RWPE2 (cell line): ENCODE data around the gene SERINC2.
"Not testable (repeated sequence)": the region's sequence is repeated elsewhere in the genome, so short reads cannot be mapped to it uniquely, and the experiment has no call there.

ENCODE experiments used
- ATAC-seq: fragments of 200-7000 bp; cut with Tn5 transposase; 3 replicates; pipeline ENCODE4 v1.9.1; 2021; ENCODE audit warnings: low read depth
- DNase-seq: peaks from one replicate; pipeline ENCODE4 v3.0.0-alpha.2; 2020; ENCODE audit warnings: low spot score
- H3K27ac ChIP-seq: fragments of 450-650 bp; 2 replicates; pipeline ENCODE4 v1.5.1; 2017; ENCODE audit warnings: mild to moderate bottlenecking; ENCODE audit not compliant: poor library complexity, severe bottlenecking
- H3K27me3 ChIP-seq: fragments of 250-450 bp; sonication (Bioruptor Pico); 2 replicates; pipeline ENCODE4 v1.5.1; 2021; ENCODE audit warnings: mild to moderate bottlenecking, moderate library complexity; ENCODE audit not compliant: insufficient read depth, poor library complexity, severe bottlenecking
- H3K36me3 ChIP-seq: fragments of 250-450 bp; sonication (Bioruptor Pico); 2 replicates; pipeline ENCODE4 v1.5.1; 2020; ENCODE audit warnings: low read depth, mild to moderate bottlenecking, moderate library complexity
- H3K4me1 ChIP-seq: fragments of 250-450 bp; sonication (Bioruptor Pico); 2 replicates; pipeline ENCODE4 v1.5.1; 2021; ENCODE audit warnings: mild to moderate bottlenecking, moderate library complexity; ENCODE audit not compliant: insufficient read depth, poor library complexity, severe bottlenecking
- H3K4me3 ChIP-seq: fragments of 250-450 bp; sonication (Bioruptor Pico); 2 replicates; pipeline ENCODE4 v1.5.1; 2021; ENCODE audit warnings: mild to moderate bottlenecking, moderate library complexity; ENCODE audit not compliant: severe bottlenecking
- H3K9me3 ChIP-seq: fragments of 250-450 bp; sonication (Bioruptor Pico); 2 replicates; pipeline ENCODE4 v1.5.1; 2021; ENCODE audit warnings: mild to moderate bottlenecking, moderate library complexity; ENCODE audit not compliant: severe bottlenecking
- TF ChIP-seq, protein P1 (sequence below): fragments of 450-650 bp; IDR thresholded peaks from one replicate; pipeline ENCODE4 v1.5.1; 2017; ENCODE audit warnings: mild to moderate bottlenecking, moderate library complexity; ENCODE audit not compliant: poor library complexity, severe bottlenecking

Gene SERINC2

DNA sequence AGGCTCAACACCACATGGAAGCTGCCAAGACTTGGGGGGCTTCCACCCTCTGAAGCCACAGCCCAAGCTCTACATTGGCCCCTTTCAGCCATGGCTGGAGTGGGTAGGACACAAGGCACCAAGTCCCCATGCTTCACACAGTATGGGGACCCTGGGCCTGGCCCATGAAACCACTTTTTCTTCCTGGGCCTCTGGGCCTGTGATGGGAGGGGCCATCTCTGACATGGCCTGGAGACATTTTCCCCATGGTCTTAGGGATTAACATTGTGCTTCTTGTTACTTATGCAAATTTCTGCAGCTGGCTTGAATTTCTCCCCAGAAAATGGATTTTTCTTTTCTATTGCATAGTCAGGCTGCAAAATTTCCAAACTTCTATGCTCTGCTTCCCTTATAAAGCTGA, 60.5 kb downstream of the SERINC2 start:
- DNase-seq, ATAC-seq: not testable (repeated sequence)

DNA sequence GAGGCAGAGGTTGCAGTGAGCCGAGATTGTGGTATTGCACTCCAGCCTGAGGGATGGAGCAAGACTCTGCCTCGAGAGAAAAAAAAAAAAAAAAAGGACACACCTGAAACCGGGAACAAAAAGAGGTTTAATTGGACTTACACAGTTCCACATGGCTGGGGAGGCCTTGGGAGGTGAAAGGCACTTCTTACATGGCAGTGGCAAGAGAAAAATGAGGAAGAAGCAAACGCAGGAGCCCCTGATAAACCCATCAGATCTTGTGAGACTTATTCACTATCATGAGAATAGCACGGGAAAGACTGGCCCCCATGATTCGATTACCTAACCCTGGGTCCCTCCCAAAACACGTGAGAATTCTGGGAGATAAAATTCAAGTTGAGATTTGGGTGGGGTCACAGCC, 61.6 kb downstream of the SERINC2 start:
- H3K4me3 ChIP-seq, H3K36me3 ChIP-seq, H3K9me3 ChIP-seq, H3K27ac ChIP-seq, H3K27me3 ChIP-seq, ATAC-seq, DNase-seq, H3K4me1 ChIP-seq: not testable (repeated sequence)

More for the DNA sequence above, 60.5 kb downstream of the SERINC2 start:
- H3K27ac ChIP-seq, H3K9me3 ChIP-seq, H3K4me1 ChIP-seq, H3K27me3 ChIP-seq, H3K4me3 ChIP-seq, H3K36me3 ChIP-seq: not testable (repeated sequence)

DNA sequence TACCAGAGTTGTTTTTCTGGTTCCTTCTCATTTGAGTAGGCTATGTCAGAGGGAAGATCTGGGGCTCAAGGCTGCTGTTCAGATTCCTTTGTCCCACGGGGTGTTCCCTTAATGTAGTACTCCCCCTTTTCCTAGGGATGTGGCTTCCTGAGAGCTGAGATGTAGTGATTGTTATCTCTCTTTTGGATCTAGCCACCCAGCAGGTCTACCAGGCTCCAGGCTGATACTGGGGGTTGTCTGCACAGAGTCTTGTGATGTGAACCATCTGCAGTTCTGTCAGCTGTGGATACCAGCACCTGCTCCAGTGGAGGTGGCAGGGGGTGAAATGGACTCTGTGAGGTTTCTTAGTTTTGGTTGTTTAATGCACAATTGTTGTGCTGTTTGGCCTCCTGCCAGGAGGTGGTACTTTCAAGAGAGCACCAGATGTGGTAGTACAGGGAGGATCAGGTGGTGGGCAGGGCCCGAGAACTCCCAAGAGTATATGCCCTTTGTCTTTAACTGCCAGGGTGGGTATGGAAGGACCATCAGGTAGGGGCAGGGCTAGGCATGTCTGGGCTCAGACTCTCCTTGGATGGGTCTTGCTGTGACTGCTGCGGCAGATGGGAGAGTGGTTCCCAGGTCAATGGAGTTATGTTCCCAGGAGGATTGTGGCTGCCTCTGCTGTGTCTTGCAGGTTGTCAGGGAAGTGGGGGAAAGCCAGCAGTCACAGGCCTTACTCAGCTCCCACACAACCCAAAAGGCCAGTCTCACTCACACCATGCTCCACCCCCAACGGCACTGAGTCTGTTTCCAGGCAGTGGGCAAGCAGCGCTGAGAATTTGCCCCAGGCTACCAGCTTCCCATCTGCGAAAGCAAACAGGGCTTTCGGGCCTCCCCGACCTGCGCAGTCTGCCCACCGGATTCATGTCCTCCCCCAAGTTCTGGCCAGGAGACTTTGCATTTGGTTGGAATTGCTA, 64.2 kb downstream of the SERINC2 start:
- H3K4me3 ChIP-seq = no peak overlapping the region
- ATAC-seq (no peak), DNase-seq (no peak)
- TF ChIP-seq, protein P1, sequence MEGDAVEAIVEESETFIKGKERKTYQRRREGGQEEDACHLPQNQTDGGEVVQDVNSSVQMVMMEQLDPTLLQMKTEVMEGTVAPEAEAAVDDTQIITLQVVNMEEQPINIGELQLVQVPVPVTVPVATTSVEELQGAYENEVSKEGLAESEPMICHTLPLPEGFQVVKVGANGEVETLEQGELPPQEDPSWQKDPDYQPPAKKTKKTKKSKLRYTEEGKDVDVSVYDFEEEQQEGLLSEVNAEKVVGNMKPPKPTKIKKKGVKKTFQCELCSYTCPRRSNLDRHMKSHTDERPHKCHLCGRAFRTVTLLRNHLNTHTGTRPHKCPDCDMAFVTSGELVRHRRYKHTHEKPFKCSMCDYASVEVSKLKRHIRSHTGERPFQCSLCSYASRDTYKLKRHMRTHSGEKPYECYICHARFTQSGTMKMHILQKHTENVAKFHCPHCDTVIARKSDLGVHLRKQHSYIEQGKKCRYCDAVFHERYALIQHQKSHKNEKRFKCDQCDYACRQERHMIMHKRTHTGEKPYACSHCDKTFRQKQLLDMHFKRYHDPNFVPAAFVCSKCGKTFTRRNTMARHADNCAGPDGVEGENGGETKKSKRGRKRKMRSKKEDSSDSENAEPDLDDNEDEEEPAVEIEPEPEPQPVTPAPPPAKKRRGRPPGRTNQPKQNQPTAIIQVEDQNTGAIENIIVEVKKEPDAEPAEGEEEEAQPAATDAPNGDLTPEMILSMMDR = no peak
- peaks cover 7% of the 10 kb centered on the region for H3K4me1 ChIP-seq
- no peaks in the 10 kb centered on the region for H3K9me3 ChIP-seq
- H3K36me3 ChIP-seq = no peaks in the 10 kb centered on the region
- H3K27me3 ChIP-seq = no peaks in the 10 kb centered on the region
- no peak overlapping the region for H3K27ac ChIP-seq

DNA sequence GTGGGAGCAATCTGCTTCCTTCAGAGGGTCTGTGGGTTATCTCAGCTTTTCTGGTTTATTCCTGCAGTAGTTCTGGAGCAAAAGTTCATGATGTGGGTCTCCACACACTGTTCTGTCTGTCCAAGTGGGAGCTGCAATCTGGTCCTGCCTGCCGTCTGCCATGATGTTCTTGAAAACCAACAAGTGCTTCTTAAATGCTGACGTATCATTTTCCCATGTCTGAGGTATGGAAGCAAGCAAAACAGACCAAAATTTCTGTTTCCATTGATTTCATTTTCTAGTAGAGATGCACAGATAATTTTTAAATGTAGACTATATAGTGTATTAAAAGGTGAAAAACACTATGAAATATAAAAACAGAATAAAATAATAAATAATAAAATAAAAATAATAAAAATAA, 65.2 kb downstream of the SERINC2 start:
- TF ChIP-seq, protein P1 = no peak
- DNase-seq = no peak
- Histone ChIP-seq H3K36me3 (no peaks in the 10 kb centered on the region), H3K27ac (no peak overlapping the region), H3K4me1 (peaks cover 17% of the 10 kb centered on the region), H3K4me3 (no peak overlapping the region), H3K27me3 (no peaks in the 10 kb centered on the region), H3K9me3 (no peaks in the 10 kb centered on the region)
- no peak for ATAC-seq

DNA sequence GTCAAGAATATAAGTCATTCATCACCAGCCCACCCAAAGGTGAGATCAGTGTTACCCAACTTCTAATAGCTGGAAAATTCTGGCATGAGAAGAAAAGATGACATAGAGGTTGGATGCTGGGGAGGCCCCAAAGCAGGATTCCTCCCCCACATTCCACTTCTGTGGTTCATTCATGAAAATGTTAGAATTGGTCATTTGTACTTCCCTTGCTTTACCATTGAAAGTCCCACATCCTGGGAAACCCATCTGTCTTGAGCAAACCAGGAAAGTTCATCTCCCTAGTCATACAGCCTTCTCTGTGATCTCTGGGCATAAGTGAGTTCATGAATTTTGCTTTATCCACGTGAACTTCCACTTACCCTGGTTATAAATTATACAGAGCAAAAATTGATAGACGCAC, 66.8 kb downstream of the SERINC2 start:
- ATAC-seq = no peak
- Histone ChIP-seq H3K4me3 (no peak overlapping the region), H3K27me3 (no peaks in the 10 kb centered on the region), H3K4me1 (peaks cover 24% of the 10 kb centered on the region), H3K9me3 (no peaks in the 10 kb centered on the region), H3K27ac (no peak overlapping the region), H3K36me3 (no peaks in the 10 kb centered on the region)
- TF ChIP-seq, protein P1 = no peak
- DNase-seq = no peak

DNA sequence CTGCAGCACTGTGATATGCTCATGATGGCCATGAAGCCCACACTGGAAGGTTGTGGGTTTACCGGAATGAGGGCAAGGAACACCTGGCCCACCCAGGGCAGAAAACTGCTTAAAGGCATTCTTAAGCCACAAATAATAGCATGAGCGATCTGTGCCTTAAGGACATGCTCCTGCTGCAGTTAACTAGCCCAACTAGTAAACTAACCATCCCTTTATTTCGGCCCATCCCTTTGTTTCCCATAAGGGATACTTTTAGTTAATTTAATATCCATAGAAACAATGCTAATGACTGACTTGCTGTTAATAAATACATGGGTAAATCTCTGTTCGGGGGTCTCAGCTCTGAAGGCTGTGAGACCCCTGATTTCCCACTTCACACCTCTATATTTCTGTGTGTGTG, 67.4 kb downstream of the SERINC2 start:
- not testable (repeated sequence) for H3K9me3 ChIP-seq
- H3K4me1 ChIP-seq = peaks cover 24% of the 10 kb centered on the region

More for the DNA sequence above, 67.4 kb downstream of the SERINC2 start:
- H3K4me3 ChIP-seq, H3K36me3 ChIP-seq, H3K27ac ChIP-seq, DNase-seq, H3K27me3 ChIP-seq, ATAC-seq: not testable (repeated sequence)
